GM18526 (cell line): ENCODE measurements around the gene TATDN3.

Experiments
- POLR2A ChIP-seq: IDR thresholded peaks from 3 replicates; pipeline ENCODE4 v1.6.1; 2011; ENCODE audit not compliant: insufficient read length; ENCODE audit errors: extremely low read depth

TATDN3 gene

DNA sequence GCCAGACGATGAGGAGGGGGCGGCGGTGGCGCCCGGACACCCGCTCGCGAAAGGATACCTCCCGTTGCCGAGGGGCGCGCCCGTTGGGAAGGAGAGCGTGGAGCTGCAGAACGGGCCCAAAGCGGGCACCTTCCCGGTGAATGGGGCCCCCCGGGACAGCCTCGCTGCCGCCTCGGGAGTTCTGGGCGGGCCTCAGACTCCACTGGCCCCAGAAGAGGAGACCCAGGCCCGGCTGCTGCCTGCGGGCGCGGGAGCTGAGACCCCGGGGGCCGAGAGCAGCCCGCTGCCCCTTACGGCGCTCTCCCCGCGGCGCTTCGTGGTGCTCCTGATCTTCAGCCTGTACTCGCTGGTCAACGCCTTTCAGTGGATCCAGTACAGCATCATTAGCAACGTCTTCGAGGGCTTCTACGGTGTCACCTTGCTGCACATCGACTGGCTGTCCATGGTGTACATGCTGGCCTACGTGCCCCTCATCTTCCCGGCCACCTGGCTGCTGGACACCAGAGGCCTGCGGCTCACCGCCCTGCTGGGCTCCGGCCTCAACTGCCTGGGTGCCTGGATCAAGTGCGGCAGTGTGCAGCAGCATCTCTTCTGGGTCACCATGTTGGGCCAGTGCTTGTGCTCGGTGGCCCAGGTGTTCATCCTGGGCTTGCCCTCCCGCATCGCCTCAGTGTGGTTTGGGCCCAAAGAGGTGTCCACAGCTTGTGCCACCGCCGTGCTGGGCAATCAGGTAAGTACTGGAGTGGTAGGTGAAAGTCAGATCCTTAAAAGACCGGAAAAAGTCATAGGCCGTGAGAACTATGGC, 67.0 kb downstream of the TATDN3 start:
- no peak for TF ChIP-seq POLR2A

DNA sequence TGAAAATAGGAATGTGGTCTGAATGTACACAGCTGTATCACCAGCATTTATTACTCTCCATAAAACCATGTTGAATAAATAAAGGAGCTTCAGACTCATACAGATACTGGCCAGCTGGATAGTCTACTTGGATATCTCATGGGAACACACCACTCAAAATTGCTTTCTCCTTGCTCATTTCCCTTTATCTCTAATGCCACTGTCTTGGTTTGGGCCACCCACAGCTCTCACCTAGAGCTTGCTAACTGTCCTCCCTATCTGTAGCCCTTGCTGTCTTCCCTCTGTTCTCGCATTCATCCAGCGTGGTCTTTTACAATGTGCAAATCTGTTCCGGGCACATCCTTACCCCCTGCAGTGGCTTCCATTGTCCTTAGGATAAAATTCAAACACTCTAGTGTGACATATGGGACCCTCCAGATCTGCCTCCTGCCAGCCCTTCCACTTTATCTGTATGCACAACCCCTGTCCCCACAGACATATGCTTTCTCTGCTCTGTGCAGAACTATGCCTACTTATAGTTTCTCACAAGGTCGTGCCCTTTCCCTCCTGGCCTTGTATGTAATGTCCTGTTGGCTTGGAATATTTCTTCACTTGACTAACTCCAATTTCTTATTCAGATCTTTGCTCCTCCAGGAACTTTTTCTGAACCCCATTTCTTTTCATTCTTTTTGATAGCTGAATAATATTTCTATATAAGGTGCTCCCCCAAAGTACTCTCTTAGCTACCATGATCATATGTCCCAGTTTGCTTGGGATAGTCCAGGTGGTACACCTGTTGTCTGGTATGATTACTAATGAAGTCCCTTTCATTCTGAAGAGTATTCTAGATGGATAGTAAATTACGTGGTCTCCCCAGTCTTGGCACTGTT, 69.3 kb downstream of the TATDN3 start:
- TF ChIP-seq POLR2A: no peak

GRCh38 chr1:212862111-212862690, 70.5 kb downstream of the TATDN3 start:
- TF ChIP-seq POLR2A: no peak

DNA sequence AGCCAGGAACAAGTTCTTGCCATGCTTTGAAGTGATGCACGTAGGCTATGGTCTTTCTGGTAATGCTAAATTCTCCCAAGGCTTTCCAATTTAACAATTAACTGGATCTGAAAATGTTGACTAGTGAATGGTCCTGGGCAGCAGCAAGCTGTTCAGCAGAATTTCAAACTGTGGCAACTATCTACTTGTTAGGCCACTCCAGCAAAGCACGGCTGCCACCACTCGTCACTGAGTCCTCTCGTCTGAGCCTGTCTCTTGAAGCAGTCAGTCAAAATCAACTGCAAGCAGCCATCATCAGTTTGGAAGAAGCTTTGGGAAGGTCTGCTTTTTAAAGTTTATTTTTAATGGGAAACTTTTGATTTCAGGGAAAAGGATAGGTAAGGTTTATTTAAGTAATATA, 72.5 kb downstream of the TATDN3 start:
- TF ChIP-seq POLR2A: no peak
